Stimulated activated CD8-positive, alpha-beta memory T cell treated with anti-CD3 and anti-CD28 coated beads, Interleukin-7, amount 100 ng/mL, for 1 hour (primary cell): Measurements from ENCODE around the gene OST4.

Experiments
- DNase-seq, 2 donors: peaks; one replicate each; pipeline ENCODE4 v3.0.0-alpha.2; 2020; ENCODE audit warnings: low read depth in 2 of 2

OST4 gene

DNA sequence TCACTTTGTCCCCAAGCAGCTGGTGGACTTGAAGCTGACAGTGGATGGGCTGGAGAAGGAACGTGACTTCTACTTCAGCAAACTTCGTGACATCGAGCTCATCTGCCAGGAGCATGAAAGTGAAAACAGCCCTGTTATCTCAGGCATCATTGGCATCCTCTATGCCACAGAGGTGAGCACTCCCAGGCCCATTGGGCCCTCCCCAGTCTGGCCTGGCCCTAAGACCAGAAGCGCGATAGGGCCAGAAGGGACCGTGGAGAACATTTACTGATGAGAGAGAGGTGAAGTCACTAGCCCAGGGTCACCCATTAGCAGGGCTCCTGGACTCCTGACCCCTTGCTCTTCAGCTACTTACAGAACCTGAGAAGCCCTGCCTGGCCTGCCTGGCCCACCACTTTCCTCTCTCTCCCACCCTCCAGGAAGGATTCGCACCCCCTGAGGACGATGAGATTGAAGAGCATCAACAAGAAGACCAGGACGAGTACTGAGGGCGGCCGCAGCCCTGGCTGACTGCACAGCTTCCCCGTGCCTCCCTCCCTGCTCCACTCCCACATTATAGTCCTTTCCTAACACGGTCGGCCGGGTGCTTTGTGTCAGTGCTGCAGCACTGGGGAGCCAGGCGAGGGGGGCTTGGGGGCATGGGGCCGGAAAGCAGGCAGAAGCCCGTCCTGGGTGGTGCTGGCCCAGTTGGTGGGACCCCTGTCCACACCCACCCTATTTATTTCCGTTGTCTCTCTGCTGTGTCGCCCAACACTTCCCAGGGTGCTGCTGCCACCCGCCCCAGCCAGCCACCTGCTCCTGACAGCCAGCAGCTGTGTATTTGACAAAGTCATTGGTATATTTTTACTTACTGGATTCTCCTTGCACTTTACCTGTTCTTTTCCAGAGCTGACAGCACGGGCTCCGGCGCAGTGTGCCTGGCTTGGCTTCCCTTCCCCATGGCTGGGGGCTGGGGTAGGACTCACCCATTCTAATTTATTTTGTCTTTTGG, 45.3 kb downstream of the OST4 start:
- DNase-seq = no peak

DNA sequence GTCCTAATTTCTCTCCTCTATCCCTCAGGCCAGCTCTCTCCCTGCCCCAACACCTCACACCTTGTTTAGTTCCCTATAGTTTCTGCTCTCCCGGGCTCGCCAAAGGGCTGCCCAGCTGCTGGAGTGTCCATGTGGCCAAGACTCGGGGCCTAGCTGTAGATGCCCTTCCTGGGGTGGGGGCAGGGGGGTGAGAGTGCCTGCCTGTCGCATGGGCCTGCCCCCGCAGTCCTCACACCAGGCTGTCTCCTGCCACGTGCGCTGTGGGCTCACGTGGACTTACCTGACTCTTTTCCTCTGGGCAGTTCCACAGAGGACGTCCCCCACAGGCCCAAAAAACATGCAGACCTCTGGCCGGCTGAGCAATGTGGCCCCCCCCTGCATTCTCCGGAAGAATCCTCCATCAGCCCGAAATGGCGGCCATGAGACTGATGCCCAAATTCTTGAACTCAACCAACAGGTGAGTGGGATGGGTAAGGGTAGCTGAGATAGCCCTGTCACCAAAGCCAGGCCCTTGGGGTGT, 46.1 kb downstream of the OST4 start:
- DNase-seq = no peak

DNA sequence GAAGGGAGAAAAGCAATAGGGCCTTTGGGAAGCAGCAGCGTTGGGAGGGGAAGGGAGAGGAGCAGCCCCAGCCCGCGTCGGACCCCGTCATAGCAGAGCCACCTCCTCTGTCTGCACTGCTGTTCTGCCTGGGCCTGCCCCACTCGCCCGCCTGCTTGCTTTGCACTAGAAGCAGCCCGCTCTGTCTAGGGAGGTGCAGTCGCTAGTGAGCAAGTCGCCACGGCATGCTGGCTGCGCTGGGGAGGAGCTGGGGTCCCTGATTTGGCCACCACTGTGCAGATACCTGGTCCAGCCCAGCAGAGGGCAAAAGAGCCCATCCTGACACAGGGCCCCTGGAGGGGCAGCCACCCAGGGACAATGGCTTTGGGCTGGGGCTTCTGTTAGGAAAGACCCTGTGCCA, 46.6 kb downstream of the OST4 start:
- DNase-seq = no peak

DNA sequence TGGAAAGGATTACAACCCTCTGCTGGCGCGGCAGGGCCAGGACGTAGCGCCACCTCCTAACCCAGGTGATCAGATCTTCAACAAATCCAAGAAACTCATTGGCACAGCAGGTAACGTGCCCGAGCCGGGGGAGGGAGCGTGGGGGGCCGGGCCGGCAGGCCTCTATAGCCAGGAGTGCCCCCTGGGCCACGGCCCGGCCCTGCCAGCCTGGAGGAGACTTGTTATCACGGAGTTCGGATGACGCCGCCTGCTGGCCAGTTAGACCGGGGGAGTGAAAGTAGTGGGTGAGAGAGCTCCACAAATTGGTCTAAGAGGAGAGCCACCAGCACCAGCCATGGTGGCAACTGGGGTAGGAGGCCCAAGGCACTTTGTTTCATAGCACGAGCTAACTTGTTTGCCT, 47.3 kb downstream of the OST4 start:
- DNase-seq = no peak

DNA sequence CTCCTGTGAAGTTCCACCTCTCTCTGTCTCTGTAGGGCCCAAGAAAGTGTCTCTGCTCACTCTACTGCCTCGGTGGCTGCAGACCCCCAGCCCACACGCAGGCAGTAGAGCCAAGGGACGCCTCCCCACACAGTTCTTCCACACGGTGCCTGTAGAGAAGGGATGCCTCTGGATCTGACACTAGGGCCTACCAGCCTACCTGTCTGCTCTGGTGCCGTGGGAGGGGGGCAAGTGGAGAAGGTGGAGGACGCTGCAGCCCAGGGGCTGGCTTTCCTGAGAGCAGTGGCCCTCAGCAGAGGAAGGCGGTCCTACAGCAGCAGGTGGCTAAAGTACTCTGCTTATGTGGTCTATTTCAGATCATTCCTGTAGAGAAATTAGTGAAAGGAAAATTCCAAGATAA, 47.7 kb downstream of the OST4 start:
- no peak for DNase-seq

DNA sequence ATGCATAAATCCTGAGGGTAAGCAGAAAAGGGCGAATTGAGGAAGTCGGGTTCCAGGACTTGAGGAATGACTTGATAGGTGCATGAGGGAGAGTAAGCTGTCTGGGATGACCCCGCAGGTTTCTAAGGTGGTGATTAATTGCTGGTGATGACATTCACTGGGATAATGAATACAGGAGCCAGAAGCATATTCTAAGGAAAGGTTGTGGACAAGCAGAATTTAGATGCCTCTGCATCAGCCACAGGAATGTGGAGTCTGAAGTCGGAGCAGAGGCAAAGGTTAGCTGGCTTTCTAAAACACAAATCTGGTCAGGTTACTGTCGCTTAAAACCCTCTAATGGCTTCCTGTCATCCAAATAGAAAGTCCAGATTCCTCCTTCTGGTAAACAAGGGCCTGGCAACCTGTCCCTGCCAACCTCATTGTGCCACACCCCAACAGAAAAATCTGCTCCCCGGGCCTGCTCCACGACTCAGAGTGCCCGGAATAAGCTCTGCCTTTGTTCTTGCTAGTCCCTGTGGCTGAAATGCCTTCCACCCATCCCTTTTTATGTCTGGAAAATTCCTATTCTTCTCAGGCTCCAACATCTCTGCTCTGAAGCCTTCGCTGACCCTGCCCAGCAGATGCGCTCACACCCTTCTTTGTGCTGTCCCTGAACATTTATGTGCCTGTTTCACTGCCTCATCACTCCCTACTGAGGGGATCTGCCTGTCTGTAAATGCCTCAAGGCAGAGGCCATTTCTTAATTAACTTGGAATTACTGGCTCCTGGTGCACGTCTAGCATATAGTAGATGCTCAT, 50.0 kb downstream of the OST4 start:
- no peak for DNase-seq
